Spleen (tissue), 3 donors: Measurements from ENCODE around the gene RADIL.
A peak's percentile ranks its signal among the peaks of the same experiment; 100 is the strongest.

Source experiments
- POLR2A ChIP-seq, 3 donors: fragments of 450-650 bp; IDR thresholded peaks; one replicate each; pipeline ENCODE4 v1.5.1; 2017; ENCODE audit warnings: antibody characterized with exemption in 3 of 3, mild to moderate bottlenecking in 1 of 3
- POLR2AphosphoS5 ChIP-seq, 3 donors: sonication (generic); formaldehyde crosslinking; IDR thresholded peaks; one replicate each; pipeline ENCODE4 v1.5.1; 2017; ENCODE audit warnings: antibody characterized with exemption in 3 of 3

DNA sequence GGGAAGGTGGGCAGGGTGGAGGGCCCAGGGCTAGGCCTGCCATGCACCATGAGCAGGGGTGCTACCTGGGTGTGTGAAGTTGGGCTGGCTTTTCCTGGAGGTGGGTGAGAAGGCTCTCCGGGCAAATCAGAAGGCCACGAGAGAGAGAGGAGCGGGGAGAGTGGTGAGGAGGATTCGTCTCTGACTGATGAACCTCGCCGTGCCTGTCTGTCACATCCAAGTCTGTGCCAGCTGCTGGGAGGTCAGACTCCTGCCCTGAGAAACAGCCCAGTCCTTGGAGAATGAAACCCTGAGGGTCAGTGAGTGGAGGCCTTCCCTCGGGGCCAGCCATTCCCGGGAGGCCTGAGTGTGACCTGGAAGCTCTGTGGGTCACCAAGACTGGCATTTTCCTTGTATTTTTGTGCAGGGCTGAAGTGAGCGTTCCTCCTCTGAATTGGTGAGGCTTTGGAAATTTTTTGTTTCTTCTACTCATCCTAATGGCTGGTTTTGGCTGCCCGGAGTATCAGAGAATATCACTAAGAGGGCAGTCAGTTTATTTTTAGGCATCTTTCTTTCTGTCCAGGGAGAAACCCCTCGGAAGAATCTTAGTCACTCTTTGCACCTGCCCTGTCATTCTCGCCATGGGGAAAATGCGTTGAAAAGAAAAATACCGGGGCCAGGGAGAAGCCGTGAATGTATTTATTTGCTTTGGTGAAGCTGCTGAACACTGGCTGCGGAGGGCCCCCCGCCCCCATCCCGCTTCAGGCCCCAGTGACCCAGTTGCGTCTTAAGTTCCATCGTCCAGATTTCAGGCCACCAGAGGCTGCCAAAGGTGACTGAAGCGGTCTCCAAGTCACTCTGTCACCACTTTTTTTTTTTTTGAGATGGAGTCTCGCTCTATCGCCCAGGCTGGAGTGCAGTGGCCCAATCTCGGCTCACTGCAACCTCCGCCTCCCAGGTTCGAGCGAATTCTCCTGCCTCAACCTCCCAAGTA lies 114.6 kb downstream of the RADIL start:
- TF ChIP-seq POLR2A (IDR thresholded peaks at IDR 0.05) (no peak), POLR2AphosphoS5 (IDR thresholded peaks at IDR 0.05) (peak in 1 of 3 donors; percentile 19)
